Measurements from ENCODE around the gene ETV5. TPM values are rescaled to one million over a fixed set of nuclear protein-coding genes. Genes with fewer than 3 reads are reported as not detected.
"Not testable (repeated sequence)": the region's sequence is repeated elsewhere in the genome, so short reads cannot be mapped to it uniquely, and the experiment has no call there.

Gene ETV5
- polyA plus RNA-seq, 1 donor from 2014 or later, result 0.30 TPM

DNA sequence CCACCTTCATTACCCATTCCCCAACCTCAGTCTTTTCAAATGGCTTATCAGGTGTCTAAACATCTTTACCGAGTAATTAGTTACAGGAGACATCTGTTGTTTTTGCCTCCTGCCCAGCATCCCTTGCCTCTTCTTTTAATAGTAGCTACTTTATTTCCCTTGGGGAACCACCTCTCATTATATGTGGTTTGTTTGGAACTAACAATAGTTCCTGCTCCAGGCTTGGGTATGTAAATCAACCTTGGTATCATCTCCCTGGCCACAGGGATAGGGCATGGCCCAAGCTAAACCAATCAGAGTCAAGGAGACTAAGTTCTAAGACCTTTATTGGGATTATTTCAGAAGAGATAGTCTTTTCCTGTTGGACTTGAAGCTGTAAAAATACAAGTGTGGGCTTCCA lies 76.6 kb downstream of the ETV5 start:
- Histone ChIP-seq H3K9me2 (ENCODE audit: insufficient read depth, low read length) (no peaks in the 10 kb centered on the region), H3K79me2 (replicated peaks; ENCODE audit: insufficient read depth, low read length) (no peaks in the 10 kb centered on the region), H2AFZ (ENCODE audit: low read depth, low read length) (no peak overlapping the region), H3K27ac (ENCODE audit: low read length) (no peak overlapping the region), H3K4me2 (ENCODE audit: low read length) (no peak overlapping the region), H3F3A (ENCODE audit: insufficient read depth, low read length, poor library complexity, severe bottlenecking) (no peaks in the 10 kb centered on the region), H4K20me1 (ENCODE audit: insufficient read depth) (no peaks in the 10 kb centered on the region), H3K9me3 (ENCODE audit: low read length) (no peaks in the 10 kb centered on the region), H3K9ac (ENCODE audit: low read length) (no peak overlapping the region), H3K27me3 (ENCODE audit: insufficient read depth, low read depth, low read length) (no peaks in the 10 kb centered on the region), H3K4me3 (ENCODE audit: low read length) (no peak overlapping the region), H3K36me3 (ENCODE audit: insufficient read depth, low read length) (no peaks in the 10 kb centered on the region)
- TF ChIP-seq POLR2AphosphoS5 (IDR thresholded peaks at IDR 0.05), result no peak
- TF ChIP-seq RAD21 (conservative IDR thresholded peaks at IDR 0.05), result no peak
- TF ChIP-seq, protein P1, sequence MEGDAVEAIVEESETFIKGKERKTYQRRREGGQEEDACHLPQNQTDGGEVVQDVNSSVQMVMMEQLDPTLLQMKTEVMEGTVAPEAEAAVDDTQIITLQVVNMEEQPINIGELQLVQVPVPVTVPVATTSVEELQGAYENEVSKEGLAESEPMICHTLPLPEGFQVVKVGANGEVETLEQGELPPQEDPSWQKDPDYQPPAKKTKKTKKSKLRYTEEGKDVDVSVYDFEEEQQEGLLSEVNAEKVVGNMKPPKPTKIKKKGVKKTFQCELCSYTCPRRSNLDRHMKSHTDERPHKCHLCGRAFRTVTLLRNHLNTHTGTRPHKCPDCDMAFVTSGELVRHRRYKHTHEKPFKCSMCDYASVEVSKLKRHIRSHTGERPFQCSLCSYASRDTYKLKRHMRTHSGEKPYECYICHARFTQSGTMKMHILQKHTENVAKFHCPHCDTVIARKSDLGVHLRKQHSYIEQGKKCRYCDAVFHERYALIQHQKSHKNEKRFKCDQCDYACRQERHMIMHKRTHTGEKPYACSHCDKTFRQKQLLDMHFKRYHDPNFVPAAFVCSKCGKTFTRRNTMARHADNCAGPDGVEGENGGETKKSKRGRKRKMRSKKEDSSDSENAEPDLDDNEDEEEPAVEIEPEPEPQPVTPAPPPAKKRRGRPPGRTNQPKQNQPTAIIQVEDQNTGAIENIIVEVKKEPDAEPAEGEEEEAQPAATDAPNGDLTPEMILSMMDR (IDR thresholded peaks at IDR 0.05; ENCODE audit: poor library complexity, severe bottlenecking), result no peak
- no peak for TF ChIP-seq SMC3 (conservative IDR thresholded peaks at IDR 0.05; ENCODE audit: poor library complexity)
- no peak for TF ChIP-seq EP300 (conservative IDR thresholded peaks at IDR 0.05; ENCODE audit: poor library complexity, severe bottlenecking)
- TF ChIP-seq EZH2 (IDR thresholded peaks at IDR 0.05; ENCODE audit: borderline replicate concordance, insufficient read depth, low read length, poor library complexity, severe bottlenecking), result no peak
- TF ChIP-seq, protein P2, sequence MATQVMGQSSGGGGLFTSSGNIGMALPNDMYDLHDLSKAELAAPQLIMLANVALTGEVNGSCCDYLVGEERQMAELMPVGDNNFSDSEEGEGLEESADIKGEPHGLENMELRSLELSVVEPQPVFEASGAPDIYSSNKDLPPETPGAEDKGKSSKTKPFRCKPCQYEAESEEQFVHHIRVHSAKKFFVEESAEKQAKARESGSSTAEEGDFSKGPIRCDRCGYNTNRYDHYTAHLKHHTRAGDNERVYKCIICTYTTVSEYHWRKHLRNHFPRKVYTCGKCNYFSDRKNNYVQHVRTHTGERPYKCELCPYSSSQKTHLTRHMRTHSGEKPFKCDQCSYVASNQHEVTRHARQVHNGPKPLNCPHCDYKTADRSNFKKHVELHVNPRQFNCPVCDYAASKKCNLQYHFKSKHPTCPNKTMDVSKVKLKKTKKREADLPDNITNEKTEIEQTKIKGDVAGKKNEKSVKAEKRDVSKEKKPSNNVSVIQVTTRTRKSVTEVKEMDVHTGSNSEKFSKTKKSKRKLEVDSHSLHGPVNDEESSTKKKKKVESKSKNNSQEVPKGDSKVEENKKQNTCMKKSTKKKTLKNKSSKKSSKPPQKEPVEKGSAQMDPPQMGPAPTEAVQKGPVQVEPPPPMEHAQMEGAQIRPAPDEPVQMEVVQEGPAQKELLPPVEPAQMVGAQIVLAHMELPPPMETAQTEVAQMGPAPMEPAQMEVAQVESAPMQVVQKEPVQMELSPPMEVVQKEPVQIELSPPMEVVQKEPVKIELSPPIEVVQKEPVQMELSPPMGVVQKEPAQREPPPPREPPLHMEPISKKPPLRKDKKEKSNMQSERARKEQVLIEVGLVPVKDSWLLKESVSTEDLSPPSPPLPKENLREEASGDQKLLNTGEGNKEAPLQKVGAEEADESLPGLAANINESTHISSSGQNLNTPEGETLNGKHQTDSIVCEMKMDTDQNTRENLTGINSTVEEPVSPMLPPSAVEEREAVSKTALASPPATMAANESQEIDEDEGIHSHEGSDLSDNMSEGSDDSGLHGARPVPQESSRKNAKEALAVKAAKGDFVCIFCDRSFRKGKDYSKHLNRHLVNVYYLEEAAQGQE (IDR thresholded peaks at IDR 0.05; ENCODE audit: borderline replicate concordance), result no peak

DNA sequence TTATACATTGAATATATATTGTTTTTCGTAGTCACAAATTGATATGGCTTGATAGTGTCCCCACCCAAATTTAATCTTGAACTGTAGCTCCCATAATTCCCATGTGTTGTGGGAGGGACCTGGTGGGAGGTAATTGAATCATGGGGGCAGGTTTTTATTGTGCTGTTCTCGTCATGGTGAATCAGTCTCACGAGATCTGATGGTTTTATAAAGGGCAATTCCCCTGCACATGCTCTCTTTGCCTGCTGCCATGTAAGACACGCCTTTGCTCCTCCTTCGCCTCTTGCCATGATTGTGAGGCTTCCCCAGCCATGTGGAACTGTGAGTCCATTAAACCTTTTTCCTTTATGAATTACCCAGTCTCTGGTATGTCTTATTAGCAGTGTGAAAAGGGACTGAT lies 82.9 kb downstream of the ETV5 start:
- H3K4me3 ChIP-seq (ENCODE audit: low read length); H3K79me2 ChIP-seq (replicated peaks; ENCODE audit: insufficient read depth, low read length); H3K27me3 ChIP-seq (ENCODE audit: insufficient read depth, low read depth, low read length); H3K9me3 ChIP-seq (ENCODE audit: low read length); H3K9ac ChIP-seq (ENCODE audit: low read length); H3K36me3 ChIP-seq (ENCODE audit: insufficient read depth, low read length); H3F3A ChIP-seq (ENCODE audit: insufficient read depth, low read length, poor library complexity, severe bottlenecking); H3K4me2 ChIP-seq (ENCODE audit: low read length); H4K20me1 ChIP-seq (ENCODE audit: insufficient read depth); H3K27ac ChIP-seq (ENCODE audit: low read length); H2AFZ ChIP-seq (ENCODE audit: low read depth, low read length); H3K9me2 ChIP-seq (ENCODE audit: insufficient read depth, low read length): not testable (repeated sequence)

DNA sequence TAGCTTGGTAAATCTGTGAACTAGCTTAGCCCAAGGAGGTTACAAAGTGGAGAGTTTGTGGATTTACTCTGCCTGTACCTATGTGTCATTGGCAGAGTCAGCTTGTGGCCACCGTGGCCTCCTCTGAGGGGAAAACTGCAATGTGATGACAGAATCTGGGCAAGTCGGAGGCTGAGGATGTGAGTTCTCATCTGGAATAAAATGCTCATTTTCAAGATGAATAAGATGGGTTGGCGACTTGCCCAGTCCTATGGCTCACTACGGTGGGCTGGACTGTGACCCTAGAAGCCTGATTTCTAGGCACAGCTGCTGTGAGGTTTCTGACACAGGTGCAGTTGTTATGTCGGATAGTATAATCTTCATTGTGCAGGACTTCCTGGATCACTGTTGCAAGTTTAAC lies 83.7 kb downstream of the ETV5 start:
- Histone ChIP-seq H3F3A (ENCODE audit: insufficient read depth, low read length, poor library complexity, severe bottlenecking) (no peaks in the 10 kb centered on the region), H2AFZ (ENCODE audit: low read depth, low read length) (no peak overlapping the region), H3K4me3 (ENCODE audit: low read length) (no peak overlapping the region), H3K9ac (ENCODE audit: low read length) (no peak overlapping the region), H3K9me2 (ENCODE audit: insufficient read depth, low read length) (no peaks in the 10 kb centered on the region), H3K36me3 (ENCODE audit: insufficient read depth, low read length) (no peaks in the 10 kb centered on the region), H4K20me1 (ENCODE audit: insufficient read depth) (no peaks in the 10 kb centered on the region), H3K4me2 (ENCODE audit: low read length) (no peak overlapping the region), H3K9me3 (ENCODE audit: low read length) (no peaks in the 10 kb centered on the region), H3K27ac (ENCODE audit: low read length) (no peak overlapping the region), H3K79me2 (replicated peaks; ENCODE audit: insufficient read depth, low read length) (no peaks in the 10 kb centered on the region), H3K27me3 (ENCODE audit: insufficient read depth, low read depth, low read length) (no peaks in the 10 kb centered on the region)
- TF ChIP-seq, protein P1 (IDR thresholded peaks at IDR 0.05; ENCODE audit: poor library complexity, severe bottlenecking), result no peak
- TF ChIP-seq RAD21 (conservative IDR thresholded peaks at IDR 0.05) (no peak), POLR2AphosphoS5 (IDR thresholded peaks at IDR 0.05) (no peak), MXI1 (conservative IDR thresholded peaks at IDR 0.05; ENCODE audit: poor library complexity, severe bottlenecking) (no peak), EP300 (conservative IDR thresholded peaks at IDR 0.05; ENCODE audit: poor library complexity, severe bottlenecking) (no peak), EZH2 (IDR thresholded peaks at IDR 0.05; ENCODE audit: borderline replicate concordance, insufficient read depth, low read length, poor library complexity, severe bottlenecking) (no peak), TAF1 (IDR thresholded peaks at IDR 0.05; ENCODE audit: low read depth) (no peak), SMC3 (conservative IDR thresholded peaks at IDR 0.05; ENCODE audit: poor library complexity) (no peak)
- TF ChIP-seq, protein P2 (IDR thresholded peaks at IDR 0.05; ENCODE audit: borderline replicate concordance), result no peak
